ENCODE data around the gene OR52M1. TPM values are rescaled to one million over a fixed set of nuclear protein-coding genes. Genes with fewer than 3 reads are reported as not detected.
A peak's percentile ranks its signal among the peaks of the same experiment; 100 is the strongest.
"Not testable (repeated sequence)": the region's sequence is repeated elsewhere in the genome, so short reads cannot be mapped to it uniquely, and the experiment has no call there.

The OR52M1 gene, protein sequence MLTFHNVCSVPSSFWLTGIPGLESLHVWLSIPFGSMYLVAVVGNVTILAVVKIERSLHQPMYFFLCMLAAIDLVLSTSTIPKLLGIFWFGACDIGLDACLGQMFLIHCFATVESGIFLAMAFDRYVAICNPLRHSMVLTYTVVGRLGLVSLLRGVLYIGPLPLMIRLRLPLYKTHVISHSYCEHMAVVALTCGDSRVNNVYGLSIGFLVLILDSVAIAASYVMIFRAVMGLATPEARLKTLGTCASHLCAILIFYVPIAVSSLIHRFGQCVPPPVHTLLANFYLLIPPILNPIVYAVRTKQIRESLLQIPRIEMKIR
- polyA plus RNA-seq (ENCODE audit: insufficient read length) = not detected
- long read RNA-seq, donor 1 = 0 reads
- long read RNA-seq, donor 2 = 0 reads
- long read RNA-seq, donor 3 = 0 reads
- long read RNA-seq, donor 4 = 0 reads
- long read RNA-seq, donor 5 = 0 reads
- long read RNA-seq, donor 6 = 0 reads
- long read RNA-seq, donor 7 = 0 reads
- long read RNA-seq, donor 8 = 0 reads

- no peak for DNase-seq
Observed at GRCh38 chr11:4544891-4545290, at the start of gene OR52M1. TSS of gene OR52M1 (plus strand) at chr11:4545191. CDS start at chr11:4545191, 0 bp downstream.

- no peak for DNase-seq
Observed at GRCh38 chr11:4495487-4495886, 49.5 kb upstream of the OR52M1 start.

DNA sequence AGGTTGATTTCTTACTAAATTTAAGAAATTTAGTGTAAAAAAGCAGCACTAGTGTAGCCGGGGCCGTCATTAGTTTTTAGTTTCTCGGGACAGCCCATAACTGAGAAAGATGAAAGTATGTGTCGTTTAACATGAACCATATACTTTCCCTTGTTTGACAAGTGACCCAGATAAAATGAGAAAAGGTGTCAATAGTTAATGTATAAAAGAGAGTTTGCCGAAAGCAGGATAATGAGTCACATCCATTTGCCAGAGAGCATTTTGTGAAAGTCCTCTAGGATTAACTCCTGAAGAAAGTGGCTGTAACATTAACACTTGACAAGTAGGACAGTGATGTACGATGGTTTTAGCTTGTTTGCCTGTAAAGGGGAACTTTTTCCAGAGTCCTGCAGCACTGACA, 49.0 kb upstream of the OR52M1 start:
- DNase-seq = no peak

GRCh38 chr11:4496557-4497248, 48.3 kb upstream of the OR52M1 start:
- DNase-seq = no peak

DNA sequence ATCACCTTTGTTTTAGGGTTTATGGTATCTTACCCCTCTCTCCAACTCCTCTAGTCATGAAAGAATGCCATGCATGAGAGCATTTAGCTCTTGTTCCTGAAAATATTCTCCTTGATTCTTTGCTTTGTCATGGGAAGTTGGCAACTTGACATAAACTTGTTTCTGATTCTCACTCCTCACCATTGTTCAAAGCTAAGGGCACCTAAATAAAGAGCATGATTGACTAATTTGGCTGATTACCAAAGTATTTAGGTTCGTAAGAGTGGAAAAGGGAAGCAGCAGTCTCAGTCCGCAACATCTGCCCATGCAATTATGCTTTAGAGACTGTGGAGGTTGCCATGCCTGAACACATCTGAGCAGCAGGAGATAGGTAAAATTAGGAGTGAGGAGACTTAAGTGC, 36.1 kb upstream of the OR52M1 start:
- DNase-seq = no peak

GRCh38 chr11:4511282-4512245, 33.4 kb upstream of the OR52M1 start:
- no peak for DNase-seq

DNA sequence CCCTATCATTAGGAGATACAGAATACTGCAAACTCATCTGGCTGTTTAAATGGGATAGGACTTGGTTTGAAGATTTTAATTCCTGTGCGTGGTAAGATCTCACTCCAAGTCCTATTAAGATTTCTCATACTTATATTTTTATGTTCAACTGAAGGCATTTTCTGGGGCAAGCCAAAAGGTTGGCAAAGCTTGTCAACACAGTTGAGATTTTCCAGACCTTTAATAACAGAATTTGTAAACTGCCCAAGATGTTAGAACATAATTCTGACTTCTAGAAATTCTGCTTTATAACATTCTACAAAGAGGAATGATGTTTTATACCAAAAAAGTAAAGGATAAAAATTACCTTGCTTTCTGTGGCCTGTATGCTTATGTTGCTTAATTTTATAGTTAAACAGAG, 30.8 kb upstream of the OR52M1 start:
- DNase-seq = no peak

GRCh38 chr11:4522339-4522738, 22.7 kb upstream of the OR52M1 start:
- DNase-seq = no peak

DNA sequence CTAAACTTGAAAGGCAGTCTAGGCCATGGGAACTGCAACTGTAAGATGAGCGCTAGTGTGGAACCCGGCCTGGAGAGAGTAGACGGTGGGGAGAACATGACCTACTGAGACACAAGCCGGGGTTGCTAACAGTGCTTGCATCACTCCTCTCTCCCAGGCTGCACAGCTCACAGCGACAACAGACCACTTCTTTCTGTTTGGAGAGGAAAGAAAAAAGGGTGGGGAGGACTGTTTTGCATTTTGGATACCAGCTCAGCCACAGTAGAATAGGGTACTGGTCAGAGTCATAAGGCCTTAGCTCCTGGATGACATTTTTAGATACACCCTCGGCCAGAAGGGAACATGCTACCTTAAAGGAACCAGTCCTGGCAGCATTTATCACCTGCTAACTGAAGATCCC, 22.2 kb upstream of the OR52M1 start:
- no peak for DNase-seq

DNA sequence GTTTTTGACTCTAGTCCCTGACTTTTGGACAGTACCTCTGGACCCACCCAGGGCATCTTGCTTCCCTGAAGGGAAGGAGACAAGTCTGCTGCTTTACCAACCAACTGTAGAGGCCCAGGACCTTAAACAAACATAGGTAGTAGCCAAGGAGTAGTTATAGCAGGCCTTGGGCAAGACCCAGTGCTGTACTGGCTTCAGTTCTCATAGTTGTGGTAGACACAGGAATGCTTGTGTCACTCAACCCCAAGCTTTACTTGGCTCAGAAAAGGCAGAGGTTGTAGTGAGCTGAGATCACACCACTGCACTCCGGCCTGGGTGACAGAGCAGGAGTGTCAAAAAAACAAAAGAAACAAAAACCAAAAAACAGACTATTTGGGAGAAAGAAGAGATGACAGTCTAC, 21.3 kb upstream of the OR52M1 start:
- DNase-seq = no peak

DNA sequence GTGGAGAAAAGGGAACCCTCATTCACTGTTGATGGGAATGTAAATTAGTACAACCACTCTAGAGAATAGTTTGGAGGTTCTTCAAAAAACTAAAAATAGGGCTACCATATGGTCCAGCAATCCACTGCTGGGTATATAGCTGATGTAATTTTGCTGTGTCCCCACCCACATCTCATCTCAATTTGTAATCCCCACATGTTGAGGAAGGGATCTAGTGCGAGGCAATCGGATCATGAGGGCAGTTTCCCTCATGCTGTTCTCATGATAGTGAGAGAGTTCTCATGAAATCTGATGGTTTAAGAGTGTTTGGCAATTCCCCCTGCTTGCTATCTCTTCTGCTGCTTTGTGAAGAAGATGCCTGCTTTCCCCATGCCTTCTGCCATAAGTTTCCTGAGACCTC, 17.1 kb upstream of the OR52M1 start:
- no peak for DNase-seq

DNA sequence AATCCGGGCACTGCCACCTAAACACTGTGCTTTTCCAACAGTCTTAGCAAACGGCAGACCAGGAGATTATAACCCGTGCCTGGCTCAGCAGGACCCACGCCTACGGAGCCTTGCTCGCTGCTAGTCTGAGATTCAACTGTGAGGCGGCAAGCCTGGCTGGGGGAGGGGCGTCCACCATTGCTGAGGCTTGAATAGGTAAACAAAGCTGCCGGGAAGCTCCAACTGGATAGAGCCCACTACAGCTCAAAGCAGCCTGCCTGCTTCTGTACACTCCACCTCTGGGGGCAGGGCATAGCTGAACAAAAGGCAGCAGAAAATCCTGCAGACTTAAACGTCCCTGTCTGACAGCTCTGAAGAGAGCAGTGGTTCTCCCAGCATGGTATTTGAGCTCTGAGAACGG, 13.3 kb upstream of the OR52M1 start:
- not testable (repeated sequence) for DNase-seq

- peak; percentile 11 for DNase-seq
Observed at GRCh38 chr11:4539603-4540219, 5.3 kb upstream of the OR52M1 start.

DNA sequence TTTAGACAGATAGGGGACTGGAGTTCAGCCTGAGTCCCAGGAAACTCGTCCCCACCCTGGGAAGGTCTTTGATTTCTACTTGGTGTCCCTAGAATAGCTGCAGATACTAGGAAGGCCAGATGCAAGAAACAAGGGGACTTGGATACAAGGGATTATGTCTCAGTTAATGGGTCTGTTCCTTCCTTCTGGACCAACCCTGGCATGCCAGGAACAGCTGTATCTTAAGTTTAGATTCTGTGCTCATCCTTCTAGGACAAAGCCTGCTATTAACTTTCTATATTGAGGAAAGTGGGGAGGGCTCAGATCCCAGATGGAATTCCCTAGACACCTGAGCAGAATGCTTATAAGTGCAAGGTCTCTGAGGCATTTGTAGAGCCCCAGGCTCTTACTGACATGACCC, 3.9 kb upstream of the OR52M1 start:
- no peak for DNase-seq

DNA sequence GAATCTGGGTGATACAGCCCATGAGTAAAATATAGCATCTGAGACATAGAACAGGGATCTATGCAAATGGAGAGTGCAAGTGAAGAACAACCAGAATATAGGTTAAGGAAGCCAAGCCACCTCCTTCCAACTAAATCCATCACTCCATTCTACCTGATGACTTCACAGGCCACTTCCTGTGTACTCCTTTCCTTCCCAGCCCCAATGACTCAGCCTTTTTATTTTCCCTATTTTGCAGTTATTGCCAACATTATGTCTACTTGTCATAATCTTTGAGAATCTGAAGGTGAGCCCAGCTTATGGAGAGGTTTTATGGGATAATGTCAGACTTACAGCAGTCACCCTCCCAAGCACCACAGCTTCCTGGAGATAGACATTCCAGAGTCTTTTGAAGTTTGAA, 1.4 kb upstream of the OR52M1 start:
- DNase-seq = no peak

DNA sequence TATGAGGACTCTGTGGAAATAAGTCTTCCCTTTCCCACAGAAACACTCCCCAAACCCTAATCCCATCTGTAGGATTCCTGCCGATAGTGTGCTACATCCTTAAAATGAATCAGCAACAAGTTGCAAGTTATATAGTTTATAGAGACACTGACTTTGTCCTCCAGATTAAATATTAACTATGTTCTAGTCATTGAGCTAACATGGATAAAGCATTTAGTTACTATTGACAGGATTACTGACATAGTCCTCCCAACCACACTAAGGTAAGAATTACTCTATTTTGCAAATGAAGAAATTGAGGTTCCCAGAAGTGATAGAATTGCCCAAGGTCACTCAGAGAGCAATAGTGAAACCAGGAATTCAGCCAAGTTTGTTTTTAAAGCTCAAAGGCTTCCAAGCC, 1.9 kb downstream of the OR52M1 start:
- DNase-seq = no peak

GRCh38 chr11:4547416-4547815, 2.4 kb downstream of the OR52M1 start:
- DNase-seq = no peak

- DNase-seq = no peak
Observed at GRCh38 chr11:4551346-4551979, 6.5 kb downstream of the OR52M1 start.

DNA sequence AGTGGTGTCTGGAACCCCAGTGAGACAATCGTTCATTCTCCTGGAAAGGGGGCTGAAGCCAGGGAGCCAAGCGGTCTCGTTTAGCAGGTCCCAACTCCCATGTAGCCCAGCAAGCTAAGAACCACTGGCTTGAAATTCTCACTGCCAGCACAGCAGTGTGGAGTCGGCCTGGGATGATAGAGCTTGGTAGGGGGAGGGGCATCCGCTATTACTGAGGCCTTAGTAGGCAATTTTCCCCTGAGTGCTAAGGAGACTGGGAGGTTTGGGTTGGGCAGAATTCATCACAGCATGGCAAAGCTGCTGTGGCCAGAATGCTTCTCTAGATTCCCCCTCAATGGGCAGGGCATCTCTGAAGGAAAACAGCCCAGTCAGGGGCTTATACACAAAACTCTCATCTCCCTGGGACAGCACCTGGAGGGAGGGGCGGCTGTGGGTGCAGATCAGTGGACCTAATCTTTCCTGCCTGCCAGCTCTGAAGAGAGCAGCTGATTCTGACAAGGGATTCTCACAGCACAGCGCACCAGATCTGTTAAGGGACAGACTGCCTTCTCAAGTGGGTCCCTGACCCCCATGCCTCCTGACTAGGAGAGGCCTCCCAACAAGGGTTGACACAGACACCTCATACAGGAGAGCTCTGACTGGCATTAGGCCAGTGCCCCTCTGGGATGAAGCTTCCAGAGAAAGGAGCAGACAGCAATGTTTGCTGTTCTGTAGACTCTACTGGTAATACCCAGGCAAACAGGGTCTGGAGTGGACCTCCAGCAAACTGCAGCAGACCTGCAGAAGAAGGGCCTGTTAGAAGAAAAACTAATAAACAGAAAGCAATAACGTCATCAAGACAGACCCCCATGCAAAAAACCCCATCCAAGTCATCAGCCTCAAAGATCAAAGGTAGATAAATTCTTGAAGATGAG, 14.8 kb downstream of the OR52M1 start:
- DNase-seq = no peak

- DNase-seq = peak; percentile 32
Observed at GRCh38 chr11:4560467-4560866, 15.5 kb downstream of the OR52M1 start.

Measured in left kidney (tissue), 8 donors.